Thoracic aorta (tissue), 2 donors: ENCODE data around the gene SYS1. TPM values are rescaled to one million over a fixed set of nuclear protein-coding genes. Genes with fewer than 3 reads are reported as not detected.

ENCODE experiments used
- ATAC-seq: fragments of 150-250 bp; one replicate; pipeline ENCODE4 v1.8.0; 2017; ENCODE audit warnings: low read depth; ENCODE audit not compliant: insufficient number of reproducible peaks, low FRiP score
- DNase-seq: peaks from one replicate; pipeline ENCODE4 v3.0.0-alpha.2; 2020; ENCODE audit warnings: low spot score
- H3K27ac ChIP-seq, 2 donors: fragments of 200-600 bp; sonication (generic); 1 replicate in 1 of 2; 2 replicates in 1 of 2; pipeline ENCODE4 v1.5.1; 2016; ENCODE audit warnings: mild to moderate bottlenecking in 2 of 2, moderate library complexity in 2 of 2
- H3K27me3 ChIP-seq: fragments of 200-600 bp; sonication (generic); replicated peaks from 2 replicates; pipeline ENCODE4 v1.6.0; 2016; ENCODE audit warnings: mild to moderate bottlenecking; ENCODE audit not compliant: insufficient read depth
- H3K36me3 ChIP-seq: fragments of 200-600 bp; sonication (generic); one replicate; pipeline ENCODE4 v1.5.1; 2016
- H3K4me1 ChIP-seq, 2 donors: fragments of 200-600 bp; sonication (generic); 1 replicate in 1 of 2; 2 replicates in 1 of 2; pipeline versions ENCODE4 v1.5.1 to v1.6.0; 2016; ENCODE audit warnings: low read depth in 2 of 2, mild to moderate bottlenecking in 1 of 2; ENCODE audit not compliant: control insufficient read depth in 1 of 2
- H3K4me3 ChIP-seq: fragments of 200-600 bp; sonication (generic); 2 replicates; pipeline ENCODE4 v1.5.1; 2016; ENCODE audit warnings: mild to moderate bottlenecking
- H3K9me3 ChIP-seq: fragments of 200-600 bp; sonication (generic); 2 replicates; pipeline ENCODE4 v1.5.1; 2016
- total RNA-seq, 2 donors: library from RNA; depleted of rRNA; stranded (reverse); fragments of >200 nt; gene quantifications; one replicate each; pipeline versions ENCODE4 v1.1.0 to v1.2.3, GENCODE V29; 2016
- TF ChIP-seq, protein P1 (sequence below): fragments of 200-600 bp; sonication (generic); IDR thresholded peaks from one replicate; pipeline ENCODE4 v1.5.1; 2019; ENCODE audit warnings: antibody characterized with exemption

SYS1 gene
- total RNA-seq, 2 donors from 2014 or later: 24.6 to 40.8 TPM

DNA sequence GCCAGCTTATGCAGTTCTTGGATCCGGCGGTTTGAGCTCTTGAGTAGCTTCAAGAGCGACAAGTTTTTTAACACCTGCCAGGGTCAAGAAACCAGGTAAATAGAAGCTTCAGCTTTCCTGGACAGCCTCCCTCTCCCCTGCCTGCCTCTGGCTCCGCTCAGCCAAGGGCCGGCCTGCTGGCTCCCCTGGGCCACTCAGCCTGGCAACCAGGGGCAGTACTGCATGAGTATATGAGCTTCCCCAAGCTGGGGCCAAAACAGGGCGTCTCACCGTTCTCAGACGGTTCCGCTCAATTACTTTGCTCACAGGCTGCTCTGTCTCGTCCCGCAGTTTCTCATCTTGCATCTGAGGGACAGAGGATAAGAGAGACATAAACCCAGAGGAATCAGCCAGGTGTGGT, 14.3 kb downstream of the SYS1 start:
- H3K27me3 ChIP-seq: no peaks in the 10 kb centered on the region
- no peak overlapping the region for H3K4me3 ChIP-seq
- H3K27ac ChIP-seq: no peak overlapping the region
- no peaks in the 10 kb centered on the region for H3K36me3 ChIP-seq
- peaks cover 3 to 10% of the 10 kb centered on the region in 2 donors for H3K4me1 ChIP-seq
- TF ChIP-seq, protein P1, sequence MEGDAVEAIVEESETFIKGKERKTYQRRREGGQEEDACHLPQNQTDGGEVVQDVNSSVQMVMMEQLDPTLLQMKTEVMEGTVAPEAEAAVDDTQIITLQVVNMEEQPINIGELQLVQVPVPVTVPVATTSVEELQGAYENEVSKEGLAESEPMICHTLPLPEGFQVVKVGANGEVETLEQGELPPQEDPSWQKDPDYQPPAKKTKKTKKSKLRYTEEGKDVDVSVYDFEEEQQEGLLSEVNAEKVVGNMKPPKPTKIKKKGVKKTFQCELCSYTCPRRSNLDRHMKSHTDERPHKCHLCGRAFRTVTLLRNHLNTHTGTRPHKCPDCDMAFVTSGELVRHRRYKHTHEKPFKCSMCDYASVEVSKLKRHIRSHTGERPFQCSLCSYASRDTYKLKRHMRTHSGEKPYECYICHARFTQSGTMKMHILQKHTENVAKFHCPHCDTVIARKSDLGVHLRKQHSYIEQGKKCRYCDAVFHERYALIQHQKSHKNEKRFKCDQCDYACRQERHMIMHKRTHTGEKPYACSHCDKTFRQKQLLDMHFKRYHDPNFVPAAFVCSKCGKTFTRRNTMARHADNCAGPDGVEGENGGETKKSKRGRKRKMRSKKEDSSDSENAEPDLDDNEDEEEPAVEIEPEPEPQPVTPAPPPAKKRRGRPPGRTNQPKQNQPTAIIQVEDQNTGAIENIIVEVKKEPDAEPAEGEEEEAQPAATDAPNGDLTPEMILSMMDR: no peak
- DNase-seq: no peak
- no peaks in the 10 kb centered on the region for H3K9me3 ChIP-seq
- no peak for ATAC-seq

- Histone ChIP-seq H3K4me1 (peaks cover 0 to 4% of the 10 kb centered on the region in 2 donors), H3K4me3 (no peak within 1 kb of the TSS), H3K36me3 (no peaks in the 10 kb centered on the region), H3K27ac (no peak within 1 kb of the TSS), H3K9me3 (no peaks in the 10 kb centered on the region), H3K27me3 (no peaks in the 10 kb centered on the region)
- no peak for ATAC-seq
- TF ChIP-seq, protein P1: no peak
- DNase-seq: no peak
Observed at GRCh38 chr20:45378191-45378590, 15.2 kb downstream of the SYS1 start, which contains the start of gene TP53TG5. Gene TP53TG5, minus strand, starts transcription at chr20:45378325. Its CDS starts 89 bp downstream, at chr20:45378236.

DNA sequence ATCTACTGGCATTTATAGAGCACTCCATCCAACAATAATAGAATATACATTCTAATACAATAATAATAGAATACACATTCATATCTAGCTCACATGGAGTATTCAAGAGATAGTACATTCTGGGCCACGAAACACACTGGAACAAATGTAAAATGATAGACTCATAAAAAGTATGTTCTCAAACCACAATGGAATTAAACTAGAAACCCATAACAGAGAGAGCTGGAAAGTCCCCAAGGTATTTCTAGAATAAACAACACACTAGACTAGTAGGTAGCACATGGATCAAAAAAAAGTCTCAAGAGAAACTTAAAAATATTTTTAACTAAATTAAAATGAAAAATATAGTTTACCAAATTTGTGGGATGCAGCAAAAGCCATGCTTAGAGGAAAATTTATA, 24.3 kb downstream of the SYS1 start:
- H3K27me3 ChIP-seq: no peaks in the 10 kb centered on the region
- no peak overlapping the region for H3K27ac ChIP-seq
- TF ChIP-seq, protein P1: no peak
- no peak for ATAC-seq
- H3K36me3 ChIP-seq: no peaks in the 10 kb centered on the region
- no peaks in the 10 kb centered on the region for H3K9me3 ChIP-seq
- DNase-seq: no peak
- H3K4me1 ChIP-seq: no peaks in the 10 kb centered on the region
- H3K4me3 ChIP-seq: no peak overlapping the region

- H3K9me3 ChIP-seq: no peaks in the 10 kb centered on the region
- ATAC-seq: no peak
Observed at GRCh38 chr20:45390931-45391330, 28.0 kb downstream of the SYS1 start.

GRCh38 chr20:45391559-45391958, 28.6 kb downstream of the SYS1 start:
- no peak for DNase-seq
- no peak for ATAC-seq
- no peak overlapping the region for H3K27ac ChIP-seq
- TF ChIP-seq, protein P1: no peak
- H3K4me1 ChIP-seq: no peaks in the 10 kb centered on the region
- H3K27me3 ChIP-seq: no peaks in the 10 kb centered on the region
- no peaks in the 10 kb centered on the region for H3K9me3 ChIP-seq
- no peak overlapping the region for H3K4me3 ChIP-seq
- no peaks in the 10 kb centered on the region for H3K36me3 ChIP-seq

More at GRCh38 chr20:45390931-45391330, 28.0 kb downstream of the SYS1 start:
- H3K36me3 ChIP-seq: no peaks in the 10 kb centered on the region
- H3K4me1 ChIP-seq: no peaks in the 10 kb centered on the region
- no peak overlapping the region for H3K27ac ChIP-seq
- DNase-seq: no peak
- TF ChIP-seq, protein P1: no peak
- no peaks in the 10 kb centered on the region for H3K27me3 ChIP-seq
- H3K4me3 ChIP-seq: no peak overlapping the region
